Sigmoid colon (tissue), 7 donors: ENCODE measurements around the gene CFAP69. TPM values are rescaled to one million over a fixed set of nuclear protein-coding genes. Genes with fewer than 3 reads are reported as not detected.

Source experiments
- DNase-seq: peaks from one replicate; pipeline ENCODE4 v3.0.0-alpha.2; 2019
- H3K27ac ChIP-seq, 4 donors: fragments of 200-600 bp; sonication (generic); one replicate each; pipeline ENCODE4 v1.5.1; 2016 to 2019; ENCODE audit warnings: mild to moderate bottlenecking in 1 of 4
- H3K27me3 ChIP-seq, 3 donors: fragments of 200-600 bp; sonication (generic); one replicate each; pipeline ENCODE4 v1.5.1; 2019; ENCODE audit warnings: mild to moderate bottlenecking in 1 of 3
- H3K36me3 ChIP-seq, 4 donors: fragments of 200-600 bp; sonication (generic); one replicate each; pipeline ENCODE4 v1.5.1; 2016 to 2019
- H3K4me1 ChIP-seq, 4 donors: fragments of 200-600 bp; sonication (generic); one replicate each; pipeline ENCODE4 v1.5.1; 2017 to 2019
- H3K4me3 ChIP-seq, 4 donors: fragments of 200-600 bp; sonication (generic); one replicate each; pipeline ENCODE4 v1.5.1; 2017 to 2019; ENCODE audit warnings: mild to moderate bottlenecking in 2 of 4, moderate library complexity in 1 of 4
- H3K9me3 ChIP-seq, 4 donors: fragments of 200-600 bp in 3 of 4; sonication (generic) in 3 of 4; one replicate each; pipeline versions ENCODE4 v1.5.1 to v1.6.1; 2013 to 2019
- EP300 ChIP-seq, 4 donors: sonication (generic); formaldehyde crosslinking; IDR thresholded peaks; one replicate each; pipeline ENCODE4 v1.6.1; 2017; ENCODE audit warnings: antibody characterized with exemption in 4 of 4
- POLR2A ChIP-seq, 2 donors: fragments of 450-650 bp; IDR thresholded peaks; one replicate each; pipeline ENCODE4 v1.6.1; 2016; ENCODE audit warnings: antibody characterized with exemption in 2 of 2, mild to moderate bottlenecking in 2 of 2, moderate library complexity in 2 of 2
- POLR2AphosphoS5 ChIP-seq, 4 donors: sonication (generic); formaldehyde crosslinking; IDR thresholded peaks; one replicate each; pipeline ENCODE4 v1.6.1; 2017; ENCODE audit warnings: antibody characterized with exemption in 4 of 4
- WGBS, 2 donors: extraction: QIAGEN DNeasy Blood & Tissue Kit; methylation state at CpG; one replicate each; pipeline ENCODE4 v1.1.7; 2013; 5-methylcytosine and 5-hydroxymethylcytosine counted together
- intact Hi-C: fragments of 100-400 bp; cut with DNase I; formaldehyde crosslinking; loops from one replicate; pipeline ENCODE4 v1.15.1; 2023
- polyA plus RNA-seq, 3 donors: library from polyadenylated mRNA; stranded (reverse); fragments of 200-250 nt; gene quantifications; one replicate each; pipeline ENCODE4 v1.2.3, GENCODE V29; 2013
- total RNA-seq, 4 donors: library from RNA; depleted of rRNA; stranded (reverse); fragments of >200 nt; gene quantifications; one replicate each; pipeline ENCODE4 v1.1.0, GENCODE V29; 2016
- TF ChIP-seq, protein P1 (sequence below), 4 experiments: fragments of 450-650 bp in 3 of 4; fragments of 200-600 bp in 1 of 4; IDR thresholded peaks; one replicate each; pipeline ENCODE4 v1.5.1; 2016 to 2019; ENCODE audit warnings: antibody characterized with exemption in 4 of 4, mild to moderate bottlenecking in 3 of 4, moderate library complexity in 2 of 4
- donor health status: healthy with polysubstance abuse.
- donor health status: Bipolar disorder and iron deficiency.
- donor health status: healthy.

CFAP69 gene
- total and polyA plus RNA-seq, 7 donors, result 1.0 to 23.5 (median 4.9) TPM

GRCh38 chr7:90256778-90257177 is 11.8 kb downstream of the CFAP69 start:
- WGBS, 2 donors, result 86 to 97% methylated on average over 1 of the region's 1 CpG
- Histone ChIP-seq H3K27ac (no peak overlapping the region), H3K4me1 (no peaks in the 10 kb centered on the region), H3K27me3 (no peaks in the 10 kb centered on the region), H3K36me3 (no peaks in the 10 kb centered on the region), H3K4me3 (no peak overlapping the region), H3K9me3 (no peaks in the 10 kb centered on the region)
- DNase-seq, result no peak
- TF ChIP-seq, protein P1, sequence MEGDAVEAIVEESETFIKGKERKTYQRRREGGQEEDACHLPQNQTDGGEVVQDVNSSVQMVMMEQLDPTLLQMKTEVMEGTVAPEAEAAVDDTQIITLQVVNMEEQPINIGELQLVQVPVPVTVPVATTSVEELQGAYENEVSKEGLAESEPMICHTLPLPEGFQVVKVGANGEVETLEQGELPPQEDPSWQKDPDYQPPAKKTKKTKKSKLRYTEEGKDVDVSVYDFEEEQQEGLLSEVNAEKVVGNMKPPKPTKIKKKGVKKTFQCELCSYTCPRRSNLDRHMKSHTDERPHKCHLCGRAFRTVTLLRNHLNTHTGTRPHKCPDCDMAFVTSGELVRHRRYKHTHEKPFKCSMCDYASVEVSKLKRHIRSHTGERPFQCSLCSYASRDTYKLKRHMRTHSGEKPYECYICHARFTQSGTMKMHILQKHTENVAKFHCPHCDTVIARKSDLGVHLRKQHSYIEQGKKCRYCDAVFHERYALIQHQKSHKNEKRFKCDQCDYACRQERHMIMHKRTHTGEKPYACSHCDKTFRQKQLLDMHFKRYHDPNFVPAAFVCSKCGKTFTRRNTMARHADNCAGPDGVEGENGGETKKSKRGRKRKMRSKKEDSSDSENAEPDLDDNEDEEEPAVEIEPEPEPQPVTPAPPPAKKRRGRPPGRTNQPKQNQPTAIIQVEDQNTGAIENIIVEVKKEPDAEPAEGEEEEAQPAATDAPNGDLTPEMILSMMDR (IDR thresholded peaks at IDR 0.05), result no peak
- TF ChIP-seq POLR2A (IDR thresholded peaks at IDR 0.05), result no peak
- TF ChIP-seq EP300 (IDR thresholded peaks at IDR 0.05), result no peak
- TF ChIP-seq POLR2AphosphoS5 (IDR thresholded peaks at IDR 0.05), result no peak
- intact Hi-C loops, result no loop called here

- no peaks in the 10 kb centered on the region for H3K27me3 ChIP-seq
- no peaks in the 10 kb centered on the region for H3K4me1 ChIP-seq
- no peak overlapping the region for H3K27ac ChIP-seq
- no peaks in the 10 kb centered on the region for H3K9me3 ChIP-seq
- intact Hi-C loops, result no loop called here
- H3K4me3 ChIP-seq, result no peak overlapping the region
- no peaks in the 10 kb centered on the region for H3K36me3 ChIP-seq
- no peak for DNase-seq
- TF ChIP-seq EP300 (IDR thresholded peaks at IDR 0.05) (no peak), POLR2AphosphoS5 (IDR thresholded peaks at IDR 0.05) (no peak), POLR2A (IDR thresholded peaks at IDR 0.05) (no peak)
- TF ChIP-seq, protein P1 (IDR thresholded peaks at IDR 0.05), result no peak
Measured at GRCh38 chr7:90261441-90261840, 16.5 kb downstream of the CFAP69 start.

GRCh38 chr7:90262438-90262837 is 17.5 kb downstream of the CFAP69 start:
- Histone ChIP-seq H3K4me3 (no peak overlapping the region), H3K4me1 (no peaks in the 10 kb centered on the region), H3K27ac (no peak overlapping the region), H3K9me3 (no peaks in the 10 kb centered on the region), H3K27me3 (no peaks in the 10 kb centered on the region), H3K36me3 (no peaks in the 10 kb centered on the region)
- intact Hi-C loops, result loop anchor here (1.0 kb wide), 1 partner anchor 108 kb away; the partner anchor contains the start of gene STEAP1
- TF ChIP-seq, protein P1 (IDR thresholded peaks at IDR 0.05), result peak in 3 of 4 experiments; percentile 31 to 54 (median 41)
- no peak for TF ChIP-seq POLR2A (IDR thresholded peaks at IDR 0.05)
- no peak for DNase-seq

DNA sequence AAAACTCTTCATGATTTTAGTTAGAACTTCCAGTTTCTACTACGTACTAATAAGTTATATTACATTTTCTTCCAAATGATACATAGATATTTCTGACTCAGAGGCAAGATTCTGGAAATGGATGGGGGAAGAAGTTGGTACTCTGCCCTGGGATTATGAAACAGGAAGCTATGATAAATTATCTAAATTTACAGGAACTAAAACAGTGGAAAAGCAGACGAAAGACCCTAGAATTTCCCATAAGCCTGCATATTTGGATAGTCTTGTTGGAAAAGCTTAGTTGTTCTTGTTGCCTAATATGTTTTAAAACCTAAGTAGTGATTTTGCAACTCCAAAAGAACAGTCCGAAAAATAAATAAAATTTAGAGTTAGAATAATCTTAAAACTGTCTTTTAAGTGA is 21.8 kb downstream of the CFAP69 start:
- Histone ChIP-seq H3K36me3 (peaks cover 0 to 2% (median 0%) of the 10 kb centered on the region in 4 donors), H3K4me1 (no peaks in the 10 kb centered on the region), H3K9me3 (no peaks in the 10 kb centered on the region), H3K27ac (peak overlapping the region in 3 of 4 donors; percentile 33 to 53 (median 36)), H3K4me3 (no peak overlapping the region), H3K27me3 (no peaks in the 10 kb centered on the region)
- intact Hi-C loops, result no loop called here
- TF ChIP-seq, protein P1 (IDR thresholded peaks at IDR 0.05), result no peak
- TF ChIP-seq EP300 (IDR thresholded peaks at IDR 0.05) (peak in 3 of 4 donors; percentile 4 to 51 (median 19)), POLR2AphosphoS5 (IDR thresholded peaks at IDR 0.05) (peak; percentile 25 to 73 (median 36))
- no peak for DNase-seq
- 69 to 80% methylated on average over 3 of the region's 3 CpGs for whole genome bisulfite sequencing, 2 donors

- peaks cover 0 to 4% (median 0%) of the 10 kb centered on the region in 4 donors for H3K36me3 ChIP-seq
- intact Hi-C loops, result no loop called here
- no peak overlapping the region for H3K4me3 ChIP-seq
- no peaks in the 10 kb centered on the region for H3K27me3 ChIP-seq
- no peaks in the 10 kb centered on the region for H3K4me1 ChIP-seq
- H3K27ac ChIP-seq, result peak overlapping the region in 3 of 4 donors; percentile 33 to 46 (median 36)
- H3K9me3 ChIP-seq, result no peaks in the 10 kb centered on the region
- DNase-seq, result no peak
- TF ChIP-seq, protein P1 (IDR thresholded peaks at IDR 0.05), result no peak
- TF ChIP-seq EP300 (IDR thresholded peaks at IDR 0.05) (no peak), POLR2A (IDR thresholded peaks at IDR 0.05) (no peak), POLR2AphosphoS5 (IDR thresholded peaks at IDR 0.05) (no peak)
- WGBS, 2 donors, result 33 to 78% methylated on average over 5 of the region's 5 CpGs
Measured at GRCh38 chr7:90267263-90267858, 22.4 kb downstream of the CFAP69 start.
